ENCODE results near the gene MAX. TPM values are rescaled to one million over a fixed set of nuclear protein-coding genes. Genes with fewer than 3 reads are reported as not detected.
"Not testable (repeated sequence)": the region's sequence is repeated elsewhere in the genome, so short reads cannot be mapped to it uniquely, and the experiment has no call there.

Gene MAX
- total and polyA plus RNA-seq, 2 experiments from 2014 or later, result 36.2 to 39.0 TPM

DNA sequence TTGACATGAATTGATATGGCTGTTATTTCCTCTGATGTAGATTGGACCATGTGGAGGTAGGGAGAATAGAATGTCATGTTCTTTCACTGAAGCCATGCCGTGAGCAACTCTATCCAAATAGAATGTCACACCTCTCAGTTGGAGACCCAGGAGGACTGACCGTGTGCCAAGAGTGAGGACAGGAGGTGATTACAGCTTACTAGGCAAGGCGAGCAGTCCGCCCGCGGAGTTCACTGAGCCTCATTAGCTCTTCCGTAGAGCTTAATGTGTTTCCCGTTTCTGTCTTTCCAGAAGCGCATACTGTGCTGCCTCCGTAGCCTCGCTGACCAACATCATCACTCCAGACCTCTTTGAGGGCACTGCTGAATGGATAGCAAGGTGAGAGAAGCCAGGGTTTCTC lies 70.0 kb downstream of the MAX start:
- peaks cover 18% of the 10 kb centered on the region for H3K36me3 ChIP-seq
- TF ChIP-seq, protein P1, sequence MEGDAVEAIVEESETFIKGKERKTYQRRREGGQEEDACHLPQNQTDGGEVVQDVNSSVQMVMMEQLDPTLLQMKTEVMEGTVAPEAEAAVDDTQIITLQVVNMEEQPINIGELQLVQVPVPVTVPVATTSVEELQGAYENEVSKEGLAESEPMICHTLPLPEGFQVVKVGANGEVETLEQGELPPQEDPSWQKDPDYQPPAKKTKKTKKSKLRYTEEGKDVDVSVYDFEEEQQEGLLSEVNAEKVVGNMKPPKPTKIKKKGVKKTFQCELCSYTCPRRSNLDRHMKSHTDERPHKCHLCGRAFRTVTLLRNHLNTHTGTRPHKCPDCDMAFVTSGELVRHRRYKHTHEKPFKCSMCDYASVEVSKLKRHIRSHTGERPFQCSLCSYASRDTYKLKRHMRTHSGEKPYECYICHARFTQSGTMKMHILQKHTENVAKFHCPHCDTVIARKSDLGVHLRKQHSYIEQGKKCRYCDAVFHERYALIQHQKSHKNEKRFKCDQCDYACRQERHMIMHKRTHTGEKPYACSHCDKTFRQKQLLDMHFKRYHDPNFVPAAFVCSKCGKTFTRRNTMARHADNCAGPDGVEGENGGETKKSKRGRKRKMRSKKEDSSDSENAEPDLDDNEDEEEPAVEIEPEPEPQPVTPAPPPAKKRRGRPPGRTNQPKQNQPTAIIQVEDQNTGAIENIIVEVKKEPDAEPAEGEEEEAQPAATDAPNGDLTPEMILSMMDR (IDR thresholded peaks at IDR 0.05; ENCODE audit: low read depth, low read length), result no peak
- no peaks in the 10 kb centered on the region for H3K27me3 ChIP-seq
- H3K4me1 ChIP-seq (ENCODE audit: low read depth), result no peaks in the 10 kb centered on the region
- DNase-seq (ENCODE audit: low read depth in 1 of 2, low spot score in 1 of 2), result no peak
- H3K27ac ChIP-seq, result no peak overlapping the region
- no peak overlapping the region for H3K4me3 ChIP-seq
- no peaks in the 10 kb centered on the region for H3K9me3 ChIP-seq (ENCODE audit: low read depth)

DNA sequence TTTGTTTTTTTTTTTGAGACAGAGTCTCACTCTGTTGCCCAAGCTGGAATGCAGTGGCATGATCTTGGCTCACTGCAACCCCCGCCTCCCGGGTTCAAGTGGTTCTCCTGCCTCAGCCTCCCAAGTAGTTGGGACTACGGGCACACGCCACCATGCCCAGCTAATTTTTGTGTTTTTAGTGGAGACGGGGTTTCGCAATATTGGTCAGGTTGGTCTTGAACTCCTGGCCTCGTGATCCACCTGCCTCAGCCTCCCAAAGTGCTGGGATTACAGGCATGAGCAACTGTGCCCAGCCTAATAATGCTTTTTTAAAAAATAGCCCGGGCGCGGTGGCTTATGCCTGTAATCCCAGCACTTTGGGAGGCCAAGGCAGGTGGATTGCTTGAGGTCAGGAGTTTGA lies 71.0 kb downstream of the MAX start:
- H3K36me3 ChIP-seq, result peaks cover 20% of the 10 kb centered on the region
- H3K9me3 ChIP-seq (ENCODE audit: low read depth); H3K27ac ChIP-seq; DNase-seq (ENCODE audit: low read depth in 1 of 2, low spot score in 1 of 2); H3K27me3 ChIP-seq; H3K4me1 ChIP-seq (ENCODE audit: low read depth); H3K4me3 ChIP-seq: not testable (repeated sequence)

DNA sequence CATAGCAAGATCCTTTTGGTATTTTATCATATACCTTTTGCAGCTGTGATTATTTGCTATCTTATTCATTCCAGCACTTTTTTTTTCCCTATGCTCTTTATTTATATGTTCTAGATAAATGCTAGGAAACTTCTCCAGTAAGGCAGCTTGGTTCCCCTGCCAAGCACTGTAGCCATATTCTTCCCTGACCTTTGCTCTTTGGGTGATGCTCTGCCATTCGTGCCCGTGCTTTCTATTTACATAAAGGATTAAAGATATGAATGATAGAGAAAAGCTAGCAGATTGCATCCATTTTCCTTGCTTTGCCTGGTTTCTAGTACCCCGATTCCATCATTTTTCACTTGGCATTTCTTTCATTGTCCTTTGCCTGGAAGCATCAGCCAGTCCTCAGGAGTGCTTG lies 73.4 kb downstream of the MAX start:
- H3K27me3 ChIP-seq, result no peaks in the 10 kb centered on the region
- TF ChIP-seq, protein P1 (IDR thresholded peaks at IDR 0.05; ENCODE audit: low read depth, low read length), result no peak
- no peak for DNase-seq (ENCODE audit: low read depth in 1 of 2, low spot score in 1 of 2)
- peaks cover 20% of the 10 kb centered on the region for H3K36me3 ChIP-seq
- no peaks in the 10 kb centered on the region for H3K4me1 ChIP-seq (ENCODE audit: low read depth)
- no peak overlapping the region for H3K27ac ChIP-seq
- H3K4me3 ChIP-seq, result no peak overlapping the region
- H3K9me3 ChIP-seq (ENCODE audit: low read depth), result no peaks in the 10 kb centered on the region

DNA sequence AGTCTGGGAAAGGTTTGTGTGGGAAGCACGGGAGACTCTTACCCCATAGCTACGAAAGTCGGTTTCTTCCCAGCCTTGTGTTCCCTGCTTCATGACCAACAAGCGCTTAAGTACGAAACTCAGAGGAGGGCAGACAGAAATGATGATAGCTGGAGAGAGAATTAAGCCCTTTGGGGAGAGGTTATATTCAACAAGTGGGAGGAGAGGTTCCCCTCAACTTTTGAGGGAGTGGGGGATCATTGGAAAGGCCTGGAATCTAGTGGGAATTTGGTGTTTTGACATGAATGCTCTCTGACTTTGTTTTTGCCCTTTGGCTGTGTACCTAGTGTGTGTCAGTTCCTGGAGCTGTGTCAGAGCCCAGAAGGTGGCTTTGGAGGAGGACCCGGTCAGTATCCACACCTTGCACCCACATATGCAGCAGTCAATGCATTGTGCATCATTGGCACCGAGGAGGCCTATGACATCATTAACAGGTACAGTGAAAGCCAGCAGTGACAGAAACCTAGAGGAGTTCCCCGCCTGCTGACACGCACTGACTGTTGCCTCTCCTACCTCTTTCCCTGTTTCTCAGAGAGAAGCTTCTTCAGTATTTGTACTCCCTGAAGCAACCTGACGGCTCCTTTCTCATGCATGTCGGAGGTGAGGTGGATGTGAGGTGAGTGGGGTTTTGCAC lies 75.1 kb downstream of the MAX start:
- Histone ChIP-seq H3K27me3 (no peaks in the 10 kb centered on the region), H3K27ac (no peak overlapping the region), H3K36me3 (peaks cover 9% of the 10 kb centered on the region), H3K4me3 (no peak overlapping the region), H3K9me3 (ENCODE audit: low read depth) (no peaks in the 10 kb centered on the region), H3K4me1 (ENCODE audit: low read depth) (no peaks in the 10 kb centered on the region)
- TF ChIP-seq, protein P1 (IDR thresholded peaks at IDR 0.05; ENCODE audit: low read depth, low read length), result no peak
- no peak for DNase-seq (ENCODE audit: low read depth in 1 of 2, low spot score in 1 of 2)

DNA sequence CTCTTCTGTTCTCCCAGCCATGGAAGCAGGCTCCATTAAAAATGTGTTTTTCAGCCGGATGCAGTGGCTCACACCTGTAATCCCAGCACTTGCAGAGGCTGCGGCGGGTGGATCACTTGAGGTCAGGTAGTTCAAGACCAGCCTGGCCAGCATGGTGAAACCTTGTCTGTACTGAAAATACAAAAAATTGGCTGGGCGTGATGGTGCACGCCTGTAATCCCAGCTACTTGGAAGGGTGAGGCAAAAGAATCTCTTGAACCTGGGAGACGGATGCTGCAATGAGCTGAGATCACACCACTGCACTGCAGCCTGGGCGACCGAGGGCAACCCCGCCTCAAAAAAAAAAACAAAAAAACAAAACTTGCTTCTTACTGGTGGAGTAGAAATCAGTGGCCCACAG lies 75.8 kb downstream of the MAX start:
- Histone ChIP-seq H3K9me3 (ENCODE audit: low read depth) (no peaks in the 10 kb centered on the region), H3K27ac (no peak overlapping the region), H3K4me3 (no peak overlapping the region), H3K27me3 (no peaks in the 10 kb centered on the region), H3K36me3 (peaks cover 9% of the 10 kb centered on the region), H3K4me1 (ENCODE audit: low read depth) (no peaks in the 10 kb centered on the region)
- TF ChIP-seq, protein P1 (IDR thresholded peaks at IDR 0.05; ENCODE audit: low read depth, low read length), result no peak
- DNase-seq (ENCODE audit: low read depth in 1 of 2, low spot score in 1 of 2), result no peak

DNA sequence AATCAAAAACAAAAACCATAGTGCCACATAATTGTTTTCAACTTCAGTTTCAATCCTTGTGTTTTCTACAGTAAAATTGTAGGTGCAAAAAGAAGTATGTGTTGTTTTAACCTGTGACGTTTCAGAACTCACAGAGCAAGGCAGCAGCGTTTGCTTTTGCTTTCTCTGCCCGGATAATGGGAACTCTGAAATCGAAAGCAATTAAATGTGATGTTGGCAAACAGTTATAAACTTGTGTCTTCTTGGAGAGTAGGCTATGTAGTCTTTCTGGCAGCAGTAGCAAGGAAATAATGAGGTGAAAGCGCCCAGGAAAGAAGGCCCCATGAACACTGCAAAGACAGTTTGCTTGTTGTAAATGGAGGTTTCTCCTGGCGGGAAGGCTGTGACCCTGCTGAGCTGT lies 76.5 kb downstream of the MAX start:
- DNase-seq (ENCODE audit: low read depth in 1 of 2, low spot score in 1 of 2), result no peak
- Histone ChIP-seq H3K27ac (no peak overlapping the region), H3K4me1 (ENCODE audit: low read depth) (no peaks in the 10 kb centered on the region), H3K4me3 (no peak overlapping the region), H3K9me3 (ENCODE audit: low read depth) (no peaks in the 10 kb centered on the region), H3K27me3 (no peaks in the 10 kb centered on the region), H3K36me3 (peaks cover 9% of the 10 kb centered on the region)
- TF ChIP-seq, protein P1 (IDR thresholded peaks at IDR 0.05; ENCODE audit: low read depth, low read length), result no peak

Other genes starting within 250 kb of the MAX start
- gene SPTB, start 222.6 kb downstream of the MAX start, total RNA-seq, result 9.2 and 13.6 TPM in 2 replicates
- gene SPTB, start 222.6 kb downstream of the MAX start, polyA plus RNA-seq, result 6.4 and 9.9 TPM in 2 replicates
- gene CHURC1, start 188.1 kb downstream of the MAX start, total RNA-seq, result 21.6 and 28.9 TPM in 2 replicates
- gene CHURC1, start 188.1 kb downstream of the MAX start, polyA plus RNA-seq, result 107 and 120 TPM in 2 replicates
- gene GPX2, start 159.8 kb downstream of the MAX start, total RNA-seq, result not detected in 2 replicates
- 0.26 TPM in 1 of 2 replicates, not detected in the other for gene GPX2, start 159.8 kb downstream of the MAX start, polyA plus RNA-seq
- gene RAB15, start 130.2 kb downstream of the MAX start, total RNA-seq, result 8.8 and 11.9 TPM in 2 replicates
- gene RAB15, start 130.2 kb downstream of the MAX start, polyA plus RNA-seq, result 10.0 and 13.8 TPM in 2 replicates
- 34.9 and 36.1 TPM in 2 replicates for gene FNTB, start 115.6 kb downstream of the MAX start, total RNA-seq
- gene FNTB, start 115.6 kb downstream of the MAX start, polyA plus RNA-seq, result 42.0 and 43.4 TPM in 2 replicates